Type B pancreatic cell (in vitro differentiated cells): Measurements from ENCODE around the gene CARS2. TPM values are rescaled to one million over a fixed set of nuclear protein-coding genes. Genes with fewer than 3 reads are reported as not detected.
"Not testable (repeated sequence)": the region's sequence is repeated elsewhere in the genome, so short reads cannot be mapped to it uniquely, and the experiment has no call there.

Experiments used
- DNase-seq: peaks from one replicate; pipeline ENCODE4 v3.0.0; 2021; ENCODE audit warnings: mixed read lengths; ENCODE audit not compliant: unreplicated experiment; ENCODE audit errors: extremely low spot score
- H3K27ac Mint-ChIP-seq: 2 replicates; pipeline ENCODE4 v1.8.0; 2021; ENCODE audit warnings: mild to moderate bottlenecking, mixed read lengths
- H3K27me3 Mint-ChIP-seq: 2 replicates; pipeline ENCODE4 v1.8.0; 2021; ENCODE audit warnings: mixed read lengths
- H3K36me3 Mint-ChIP-seq: 2 replicates; pipeline ENCODE4 v1.8.0; 2021; ENCODE audit warnings: mixed read lengths
- H3K4me1 Mint-ChIP-seq: one replicate; pipeline ENCODE4 v1.8.0; 2021; ENCODE audit warnings: mixed read lengths; ENCODE audit not compliant: unreplicated experiment
- H3K4me3 Mint-ChIP-seq: 2 replicates; pipeline ENCODE4 v1.8.0; 2021; ENCODE audit warnings: mild to moderate bottlenecking, mixed read lengths
- H3K9me3 Mint-ChIP-seq: 2 replicates; pipeline ENCODE4 v1.8.0; 2021; ENCODE audit warnings: mixed read lengths
- total RNA-seq: library from RNA; stranded (reverse); gene quantifications from 2 replicates; pipeline ENCODE4 v1.2.1, GENCODE V29; 2021; ENCODE audit warnings: low replicate concordance
- TF ChIP-seq, protein P1 (sequence below): fragments of 200-600 bp; sonication (generic); conservative IDR thresholded peaks from 2 replicates; pipeline ENCODE4 v1.5.0; 2021; ENCODE audit warnings: antibody characterized with exemption, mild to moderate bottlenecking

CARS2 gene
- total RNA-seq, 1 donor from 2014 or later: 73.4 TPM

- peak overlapping the region; percentile 50 for H3K27ac Mint-ChIP-seq
- H3K27me3 Mint-ChIP-seq: no peaks in the 10 kb centered on the region
- H3K4me1 Mint-ChIP-seq: peaks cover 30% of the 10 kb centered on the region
- H3K4me3 Mint-ChIP-seq: peak overlapping the region; percentile 66
- no peaks in the 10 kb centered on the region for H3K9me3 Mint-ChIP-seq
- TF ChIP-seq, protein P1, sequence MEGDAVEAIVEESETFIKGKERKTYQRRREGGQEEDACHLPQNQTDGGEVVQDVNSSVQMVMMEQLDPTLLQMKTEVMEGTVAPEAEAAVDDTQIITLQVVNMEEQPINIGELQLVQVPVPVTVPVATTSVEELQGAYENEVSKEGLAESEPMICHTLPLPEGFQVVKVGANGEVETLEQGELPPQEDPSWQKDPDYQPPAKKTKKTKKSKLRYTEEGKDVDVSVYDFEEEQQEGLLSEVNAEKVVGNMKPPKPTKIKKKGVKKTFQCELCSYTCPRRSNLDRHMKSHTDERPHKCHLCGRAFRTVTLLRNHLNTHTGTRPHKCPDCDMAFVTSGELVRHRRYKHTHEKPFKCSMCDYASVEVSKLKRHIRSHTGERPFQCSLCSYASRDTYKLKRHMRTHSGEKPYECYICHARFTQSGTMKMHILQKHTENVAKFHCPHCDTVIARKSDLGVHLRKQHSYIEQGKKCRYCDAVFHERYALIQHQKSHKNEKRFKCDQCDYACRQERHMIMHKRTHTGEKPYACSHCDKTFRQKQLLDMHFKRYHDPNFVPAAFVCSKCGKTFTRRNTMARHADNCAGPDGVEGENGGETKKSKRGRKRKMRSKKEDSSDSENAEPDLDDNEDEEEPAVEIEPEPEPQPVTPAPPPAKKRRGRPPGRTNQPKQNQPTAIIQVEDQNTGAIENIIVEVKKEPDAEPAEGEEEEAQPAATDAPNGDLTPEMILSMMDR: no peak
- peaks cover 25% of the 10 kb centered on the region for H3K36me3 Mint-ChIP-seq
- DNase-seq: no peak
These were observed 3.1 kb downstream of the CARS2 start for GRCh38 chr13:110702591-110703526.

DNA sequence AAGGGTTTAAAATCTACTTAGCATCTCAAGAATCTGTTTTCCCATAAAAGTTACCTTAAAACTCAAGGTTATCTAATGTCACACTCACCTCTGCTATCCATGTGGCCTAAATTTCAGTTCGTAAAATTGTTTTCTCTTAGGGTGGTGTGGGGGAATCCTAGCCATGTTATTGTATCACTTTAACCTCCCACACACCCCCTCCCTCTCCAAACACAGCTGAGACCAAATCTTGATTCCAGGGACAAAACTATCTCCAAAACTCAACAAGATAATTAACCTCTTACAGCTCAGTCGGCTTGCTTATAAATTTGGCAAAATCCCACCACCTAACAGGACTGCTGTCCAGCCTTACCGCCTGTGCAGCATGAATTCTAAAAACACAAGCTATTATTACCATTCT, 3.8 kb downstream of the CARS2 start:
- Mint-ChIP-seq H3K9me3 (no peaks in the 10 kb centered on the region), H3K27ac (peak overlapping the region; percentile 50), H3K36me3 (peaks cover 30% of the 10 kb centered on the region), H3K4me3 (peak overlapping the region; percentile 66), H3K27me3 (no peaks in the 10 kb centered on the region), H3K4me1 (peaks cover 27% of the 10 kb centered on the region)
- TF ChIP-seq, protein P1: no peak
- no peak for DNase-seq

DNA sequence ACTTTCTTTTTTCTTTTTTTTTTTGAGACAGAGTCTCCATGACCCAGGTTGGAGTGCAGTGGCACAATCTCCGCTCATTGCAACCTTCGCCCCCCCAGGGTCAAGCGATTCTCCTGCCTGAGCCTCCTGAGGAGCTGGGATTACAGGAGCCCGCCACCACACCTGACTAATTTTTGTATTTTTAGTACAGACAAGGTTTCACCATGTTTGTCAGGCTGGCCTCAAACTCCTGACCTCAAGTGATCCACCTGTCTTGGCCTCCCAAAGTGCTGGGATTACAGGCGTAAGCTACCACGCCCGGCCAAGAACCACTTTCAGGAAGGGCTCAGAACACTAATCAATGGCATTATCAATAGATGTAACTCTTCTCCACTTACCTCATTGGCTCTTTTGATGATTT, 4.9 kb downstream of the CARS2 start:
- peaks cover 30% of the 10 kb centered on the region for H3K36me3 Mint-ChIP-seq
- H3K4me3 Mint-ChIP-seq, H3K27ac Mint-ChIP-seq, H3K27me3 Mint-ChIP-seq, DNase-seq, H3K9me3 Mint-ChIP-seq: not testable (repeated sequence)
- peaks cover 18% of the 10 kb centered on the region for H3K4me1 Mint-ChIP-seq

DNA sequence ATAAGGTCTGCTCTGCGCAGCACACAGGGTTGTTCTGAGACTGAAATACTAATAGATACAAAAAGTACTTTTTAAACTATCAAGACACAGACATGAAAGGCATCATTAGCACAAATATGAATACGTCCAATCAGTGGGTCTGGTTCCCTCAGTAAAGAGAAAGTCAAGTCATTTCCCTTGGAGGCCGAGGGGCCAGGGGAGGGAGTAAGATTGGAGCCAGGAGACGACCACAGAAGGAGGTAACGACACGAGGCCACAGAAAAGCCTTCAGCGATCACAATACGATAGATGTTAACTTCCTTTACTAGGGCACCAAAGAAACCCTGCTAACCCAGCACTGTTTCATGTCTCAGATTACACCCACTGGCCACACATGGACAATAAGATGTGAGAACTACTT, 5.3 kb downstream of the CARS2 start:
- H3K27ac Mint-ChIP-seq: no peak overlapping the region
- TF ChIP-seq, protein P1: no peak
- H3K27me3 Mint-ChIP-seq: no peaks in the 10 kb centered on the region
- H3K36me3 Mint-ChIP-seq: peaks cover 33% of the 10 kb centered on the region
- peaks cover 18% of the 10 kb centered on the region for H3K4me1 Mint-ChIP-seq
- no peaks in the 10 kb centered on the region for H3K9me3 Mint-ChIP-seq
- H3K4me3 Mint-ChIP-seq: no peak overlapping the region
- no peak for DNase-seq

DNA sequence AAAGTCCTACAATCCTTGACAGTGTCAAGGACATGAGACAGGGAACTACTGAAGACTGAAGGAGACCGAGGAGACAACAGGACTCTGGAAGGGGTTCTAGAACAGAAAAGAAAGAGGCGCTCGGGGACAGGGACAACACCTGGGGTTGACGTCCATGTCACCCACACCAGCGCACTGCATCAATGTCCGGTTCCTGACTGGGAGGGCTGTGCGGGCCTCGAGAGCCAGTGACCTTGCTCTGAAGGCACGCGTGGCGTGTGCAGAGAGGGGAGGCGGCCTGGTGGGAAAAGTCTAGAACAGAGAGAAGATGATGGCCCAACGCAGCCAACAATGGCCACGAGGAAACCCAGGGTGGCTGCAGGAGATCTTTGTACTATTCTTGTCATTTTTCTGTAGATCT, 5.7 kb downstream of the CARS2 start:
- Mint-ChIP-seq H3K27me3 (no peaks in the 10 kb centered on the region), H3K4me3 (no peak overlapping the region), H3K36me3 (peaks cover 33% of the 10 kb centered on the region), H3K9me3 (no peaks in the 10 kb centered on the region), H3K4me1 (peaks cover 18% of the 10 kb centered on the region), H3K27ac (no peak overlapping the region)
- TF ChIP-seq, protein P1: no peak
- no peak for DNase-seq
